ENCODE measurements around the gene TMEM204.

DNA sequence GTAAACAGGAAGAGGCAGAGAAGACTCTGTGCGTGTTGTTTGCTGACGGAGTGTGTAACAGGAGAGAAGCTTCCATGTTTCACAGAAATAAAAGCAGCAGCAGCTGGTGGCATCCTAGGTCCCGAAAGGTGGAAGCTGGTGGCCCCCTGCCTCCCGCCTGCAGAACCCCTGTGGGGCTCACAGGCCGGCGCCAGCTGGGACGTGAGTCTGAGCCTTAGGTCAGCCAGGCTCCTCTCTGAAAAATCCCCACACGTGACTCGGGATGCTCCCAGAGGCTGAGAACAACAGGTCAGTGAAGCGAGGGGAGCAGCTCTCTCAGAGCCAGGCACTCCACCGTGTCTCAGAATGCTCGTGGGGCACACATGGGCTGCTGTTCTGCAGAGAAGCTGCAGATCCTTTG, 27.4 kb downstream of the TMEM204 start:
- TF ChIP-seq, protein P1, sequence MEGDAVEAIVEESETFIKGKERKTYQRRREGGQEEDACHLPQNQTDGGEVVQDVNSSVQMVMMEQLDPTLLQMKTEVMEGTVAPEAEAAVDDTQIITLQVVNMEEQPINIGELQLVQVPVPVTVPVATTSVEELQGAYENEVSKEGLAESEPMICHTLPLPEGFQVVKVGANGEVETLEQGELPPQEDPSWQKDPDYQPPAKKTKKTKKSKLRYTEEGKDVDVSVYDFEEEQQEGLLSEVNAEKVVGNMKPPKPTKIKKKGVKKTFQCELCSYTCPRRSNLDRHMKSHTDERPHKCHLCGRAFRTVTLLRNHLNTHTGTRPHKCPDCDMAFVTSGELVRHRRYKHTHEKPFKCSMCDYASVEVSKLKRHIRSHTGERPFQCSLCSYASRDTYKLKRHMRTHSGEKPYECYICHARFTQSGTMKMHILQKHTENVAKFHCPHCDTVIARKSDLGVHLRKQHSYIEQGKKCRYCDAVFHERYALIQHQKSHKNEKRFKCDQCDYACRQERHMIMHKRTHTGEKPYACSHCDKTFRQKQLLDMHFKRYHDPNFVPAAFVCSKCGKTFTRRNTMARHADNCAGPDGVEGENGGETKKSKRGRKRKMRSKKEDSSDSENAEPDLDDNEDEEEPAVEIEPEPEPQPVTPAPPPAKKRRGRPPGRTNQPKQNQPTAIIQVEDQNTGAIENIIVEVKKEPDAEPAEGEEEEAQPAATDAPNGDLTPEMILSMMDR (IDR thresholded peaks at IDR 0.05), result no peak
- TF ChIP-seq ZFX (IDR thresholded peaks at IDR 0.05; ENCODE audit: borderline replicate concordance), result no peak

All from 22Rv1 (cell line).